GM23338 (cell line): ENCODE measurements around the gene MAP2K2. TPM values are rescaled to one million over a fixed set of nuclear protein-coding genes. Genes with fewer than 3 reads are reported as not detected.

Experiments used
- ATAC-seq: fragments of 200-7000 bp; cut with Tn5 transposase; 3 replicates; pipeline ENCODE4 v1.9.1; 2020
- DNase-seq: peaks from one replicate; pipeline ENCODE4 v3.0.0-alpha.2; 2015; ENCODE audit warnings: low spot score
- H2AFZ ChIP-seq: fragments of 200-600 bp; sonication (generic); 2 replicates; pipeline ENCODE4 v1.8.0; 2016; ENCODE audit warnings: antibody characterized with exemption, mild to moderate bottlenecking, moderate library complexity
- H3F3A ChIP-seq: fragments of 200-600 bp; sonication (generic); replicated peaks from 2 replicates; pipeline ENCODE4 v1.8.0; 2017; ENCODE audit warnings: antibody characterized with exemption, mixed run types, low read depth
- H3K27ac ChIP-seq: fragments of 200-600 bp; sonication (generic); 2 replicates; pipeline ENCODE4 v1.6.1; 2016; ENCODE audit warnings: low read depth
- H3K27me3 ChIP-seq: fragments of 200-600 bp; sonication (generic); 2 replicates; pipeline ENCODE4 v1.8.0; 2016; ENCODE audit warnings: mild to moderate bottlenecking, mixed run types, moderate library complexity; ENCODE audit not compliant: insufficient read depth
- H3K36me3 ChIP-seq: fragments of 200-600 bp; sonication (generic); 2 replicates; pipeline ENCODE4 v1.8.0; 2016; ENCODE audit warnings: mild to moderate bottlenecking; ENCODE audit not compliant: insufficient read depth
- H3K4me1 ChIP-seq: fragments of 200-600 bp; sonication (generic); 2 replicates; pipeline ENCODE4 v1.8.0; 2016; ENCODE audit warnings: mild to moderate bottlenecking, moderate library complexity; ENCODE audit not compliant: insufficient read depth
- H3K4me2 ChIP-seq: fragments of 200-600 bp; sonication (generic); 2 replicates; pipeline ENCODE4 v1.7.1; 2017; ENCODE audit warnings: mixed run types
- H3K4me3 ChIP-seq: fragments of 200-600 bp; sonication (generic); 2 replicates; pipeline ENCODE4 v1.6.1; 2016; ENCODE audit warnings: mixed run types
- H3K79me2 ChIP-seq: fragments of 200-600 bp; sonication (generic); replicated peaks from 2 replicates; pipeline ENCODE4 v1.8.0; 2017; ENCODE audit warnings: mild to moderate bottlenecking; ENCODE audit not compliant: insufficient read depth
- H3K9me2 ChIP-seq: fragments of 200-600 bp; sonication (generic); 2 replicates; pipeline ENCODE4 v1.8.0; 2017; ENCODE audit not compliant: insufficient read depth
- H4K20me1 ChIP-seq: fragments of 200-600 bp; sonication (generic); replicated peaks from 2 replicates; pipeline ENCODE4 v1.8.0; 2017; ENCODE audit warnings: mild to moderate bottlenecking; ENCODE audit not compliant: insufficient read depth
- H3K27ac Mint-ChIP-seq: 2 replicates; pipeline ENCODE4 v1.8.0; 2020; ENCODE audit warnings: inconsistent platforms, mild to moderate bottlenecking, moderate library complexity, mixed read lengths
- H3K27me3 Mint-ChIP-seq: 3 replicates; pipeline ENCODE4 v1.8.0; 2022; ENCODE audit warnings: low read depth, mild to moderate bottlenecking, moderate library complexity, mixed read lengths, inconsistent platforms; ENCODE audit not compliant: insufficient read depth, poor library complexity
- H3K36me3 Mint-ChIP-seq: 3 replicates; pipeline ENCODE4 v1.8.0; 2021; ENCODE audit warnings: low read depth, mild to moderate bottlenecking, inconsistent platforms, moderate library complexity, mixed read lengths
- H3K4me1 Mint-ChIP-seq: 3 replicates; pipeline ENCODE4 v1.8.0; 2020; ENCODE audit warnings: mild to moderate bottlenecking, inconsistent platforms, mixed read lengths
- H3K4me3 Mint-ChIP-seq: 3 replicates; pipeline ENCODE4 v1.8.0; 2021; ENCODE audit warnings: moderate library complexity, mild to moderate bottlenecking, inconsistent platforms, mixed read lengths
- H3K9me3 Mint-ChIP-seq: 3 replicates; pipeline ENCODE4 v1.8.0; 2020; ENCODE audit warnings: moderate library complexity, mild to moderate bottlenecking, inconsistent platforms, mixed read lengths
- CREB1 ChIP-seq: fragments of 250-450 bp; sonication (Bioruptor Pico); IDR thresholded peaks from 2 replicates; pipeline ENCODE4 v1.5.0; 2020; ENCODE audit warnings: low read depth, mild to moderate bottlenecking, moderate library complexity
- JUNB ChIP-seq: IDR thresholded peaks from one replicate; pipeline ENCODE4 v1.6.1; 2016; ENCODE audit warnings: antibody characterized with exemption; ENCODE audit not compliant: unreplicated experiment
- POLR2AphosphoS5 ChIP-seq: IDR thresholded peaks from 2 replicates; pipeline ENCODE4 v1.6.1; 2016; ENCODE audit warnings: antibody characterized with exemption, low read depth
- REST ChIP-seq: IDR thresholded peaks from one replicate; pipeline ENCODE4 v1.6.1; 2018; ENCODE audit warnings: antibody characterized with exemption; ENCODE audit not compliant: unreplicated experiment
- STAT1 ChIP-seq: IDR thresholded peaks from one replicate; pipeline ENCODE4 v1.6.1; 2016; ENCODE audit warnings: antibody characterized with exemption; ENCODE audit not compliant: unreplicated experiment
- ZNF114 ChIP-seq: fragments of 250-450 bp; sonication (Bioruptor Pico); IDR thresholded peaks from 2 replicates; pipeline ENCODE4 v1.5.0; 2020; ENCODE audit warnings: mild to moderate bottlenecking, moderate library complexity
- ZNF331 ChIP-seq: fragments of 250-450 bp; sonication (Bioruptor Pico); IDR thresholded peaks from 2 replicates; pipeline ENCODE4 v1.5.0; 2020; ENCODE audit warnings: low read depth, mild to moderate bottlenecking, moderate library complexity
- polyA plus RNA-seq: library from polyadenylated mRNA; unstranded; fragments of >200 nt; fragmentation: Nextera tagmentation; extraction: Ambion mirVana; gene quantifications from 2 replicates; pipeline ENCODE4 v1.2.1, GENCODE V29; 2016
- total RNA-seq: library from RNA; depleted of rRNA; stranded (reverse); fragments of >200 nt; shearing (Covaris generic); gene quantifications from 2 replicates; pipeline ENCODE4 v1.2.3, GENCODE V29; 2014
- TF ChIP-seq, protein P1 (sequence below), 2 experiments: fragments of 200-600 bp in 1 of 2; sonication (generic) in 1 of 2; conservative IDR thresholded peaks; 2 replicates each; pipeline versions ENCODE4 v1.5.1 to v1.6.1; 2016 to 2017; ENCODE audit warnings: antibody characterized with exemption in 2 of 2, low read depth in 2 of 2, mild to moderate bottlenecking in 2 of 2, moderate library complexity in 1 of 2
- TF ChIP-seq, protein P2 (sequence below): IDR thresholded peaks from 2 replicates; pipeline ENCODE4 v1.6.1; 2016; ENCODE audit warnings: antibody characterized with exemption

The MAP2K2 gene
- total and polyA plus RNA-seq, 2 experiments from 2014 or later = 99.7 to 151 TPM

- H3K36me3 Mint-ChIP-seq = peaks cover 19% of the 10 kb centered on the region
- no peak overlapping the region for H3K27ac Mint-ChIP-seq
- H3K27ac ChIP-seq = peak overlapping the region; percentile 66; the same call in 1 of the 2 replicates
- peaks cover 6% of the 10 kb centered on the region for H3K4me1 Mint-ChIP-seq
- H3K9me3 Mint-ChIP-seq = no peaks in the 10 kb centered on the region; the same call in 2 of the 3 replicates
- peaks cover 14% of the 10 kb centered on the region for H3K27me3 Mint-ChIP-seq
- ATAC-seq (no peak), DNase-seq (no peak)
- no peak overlapping the region for H3K4me3 ChIP-seq
- H3K27me3 ChIP-seq = no peaks in the 10 kb centered on the region
- no peaks in the 10 kb centered on the region for H3K9me2 ChIP-seq
- peaks cover 89% of the 10 kb centered on the region for H3K79me2 ChIP-seq
- peaks cover 19% of the 10 kb centered on the region for H3K4me1 ChIP-seq
- H3K36me3 ChIP-seq = no peaks in the 10 kb centered on the region
- no peak overlapping the region for H3K4me3 Mint-ChIP-seq
- H3K4me2 ChIP-seq = no peak overlapping the region; the same call in 1 of the 2 replicates
- H2AFZ ChIP-seq = no peak overlapping the region
- H4K20me1 ChIP-seq = peaks cover 56% of the 10 kb centered on the region
- peaks cover 18% of the 10 kb centered on the region for H3F3A ChIP-seq
- TF ChIP-seq ZNF331 (CRISPR knock-in tag) = no peak
- TF ChIP-seq, protein P1, sequence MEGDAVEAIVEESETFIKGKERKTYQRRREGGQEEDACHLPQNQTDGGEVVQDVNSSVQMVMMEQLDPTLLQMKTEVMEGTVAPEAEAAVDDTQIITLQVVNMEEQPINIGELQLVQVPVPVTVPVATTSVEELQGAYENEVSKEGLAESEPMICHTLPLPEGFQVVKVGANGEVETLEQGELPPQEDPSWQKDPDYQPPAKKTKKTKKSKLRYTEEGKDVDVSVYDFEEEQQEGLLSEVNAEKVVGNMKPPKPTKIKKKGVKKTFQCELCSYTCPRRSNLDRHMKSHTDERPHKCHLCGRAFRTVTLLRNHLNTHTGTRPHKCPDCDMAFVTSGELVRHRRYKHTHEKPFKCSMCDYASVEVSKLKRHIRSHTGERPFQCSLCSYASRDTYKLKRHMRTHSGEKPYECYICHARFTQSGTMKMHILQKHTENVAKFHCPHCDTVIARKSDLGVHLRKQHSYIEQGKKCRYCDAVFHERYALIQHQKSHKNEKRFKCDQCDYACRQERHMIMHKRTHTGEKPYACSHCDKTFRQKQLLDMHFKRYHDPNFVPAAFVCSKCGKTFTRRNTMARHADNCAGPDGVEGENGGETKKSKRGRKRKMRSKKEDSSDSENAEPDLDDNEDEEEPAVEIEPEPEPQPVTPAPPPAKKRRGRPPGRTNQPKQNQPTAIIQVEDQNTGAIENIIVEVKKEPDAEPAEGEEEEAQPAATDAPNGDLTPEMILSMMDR (conservative IDR thresholded peaks at IDR 0.05; ENCODE audit: low read depth in 2 of 2) = no peak
- TF ChIP-seq ZNF114 (CRISPR knock-in tag) = no peak
- no peak for TF ChIP-seq REST
- TF ChIP-seq, protein P2, sequence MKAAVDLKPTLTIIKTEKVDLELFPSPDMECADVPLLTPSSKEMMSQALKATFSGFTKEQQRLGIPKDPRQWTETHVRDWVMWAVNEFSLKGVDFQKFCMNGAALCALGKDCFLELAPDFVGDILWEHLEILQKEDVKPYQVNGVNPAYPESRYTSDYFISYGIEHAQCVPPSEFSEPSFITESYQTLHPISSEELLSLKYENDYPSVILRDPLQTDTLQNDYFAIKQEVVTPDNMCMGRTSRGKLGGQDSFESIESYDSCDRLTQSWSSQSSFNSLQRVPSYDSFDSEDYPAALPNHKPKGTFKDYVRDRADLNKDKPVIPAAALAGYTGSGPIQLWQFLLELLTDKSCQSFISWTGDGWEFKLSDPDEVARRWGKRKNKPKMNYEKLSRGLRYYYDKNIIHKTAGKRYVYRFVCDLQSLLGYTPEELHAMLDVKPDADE = no peak
- TF ChIP-seq CREB1 (CRISPR knock-in tag) = no peak
- TF ChIP-seq POLR2AphosphoS5 = no peak
- TF ChIP-seq JUNB = no peak
- TF ChIP-seq STAT1 = no peak
Observed at GRCh38 chr19:4059453-4059871, 64.5 kb downstream of the MAP2K2 start.
